ENCODE results near the gene MLXIP. TPM values are rescaled to one million over a fixed set of nuclear protein-coding genes. Genes with fewer than 3 reads are reported as not detected.
"Not testable (repeated sequence)": the region's sequence is repeated elsewhere in the genome, so short reads cannot be mapped to it uniquely, and the experiment has no call there.

Gene MLXIP
- total RNA-seq, 8 experiments from 2014 or later: 7.5 to 27.5 (median 15.2) TPM

GRCh38 chr12:122161682-122162081 is 83.1 kb downstream of the MLXIP start:
- H3K4me3 ChIP-seq: no peak overlapping the region
- no peak for ATAC-seq (replicated peaks in 6 of 8)
- peaks cover 0 to 4% of the 10 kb centered on the region in 2 donors for H3K4me1 ChIP-seq (replicated peaks in 1 of 2)
- H3K27ac ChIP-seq: no peak overlapping the region
- 36 to 100% (median 77%) methylated on average over 1 to 7 of the region's 8 CpGs; no CpG with 5 or more reads in 4 of the 10 experiments for WGBS, 10 experiments
- in situ Hi-C loops (cut with MboI; ENCODE audit: low pct_unique_long_range_greater_than_20kb in 2 of 9, low sequenced_read_pairs in 9 of 9, unreplicated experiment in 9 of 9): no loop called here

GRCh38 chr12:122162976-122163375 is 84.4 kb downstream of the MLXIP start:
- ATAC-seq (replicated peaks in 6 of 8): peak in 1 of 8 experiments; percentile 87
- 0 to 100% (median 78%) methylated on average over 1 to 3 of the region's 3 CpGs; no CpG with 5 or more reads in 1 of the 10 experiments for WGBS, 10 experiments
- no peak overlapping the region for H3K27ac ChIP-seq
- no peak overlapping the region for H3K4me3 ChIP-seq
- in situ Hi-C loops (cut with MboI; ENCODE audit: low pct_unique_long_range_greater_than_20kb in 2 of 9, low sequenced_read_pairs in 9 of 9, unreplicated experiment in 9 of 9): no loop called here
- H3K4me1 ChIP-seq (replicated peaks in 1 of 2): peaks cover 5 to 9% of the 10 kb centered on the region in 2 donors

DNA sequence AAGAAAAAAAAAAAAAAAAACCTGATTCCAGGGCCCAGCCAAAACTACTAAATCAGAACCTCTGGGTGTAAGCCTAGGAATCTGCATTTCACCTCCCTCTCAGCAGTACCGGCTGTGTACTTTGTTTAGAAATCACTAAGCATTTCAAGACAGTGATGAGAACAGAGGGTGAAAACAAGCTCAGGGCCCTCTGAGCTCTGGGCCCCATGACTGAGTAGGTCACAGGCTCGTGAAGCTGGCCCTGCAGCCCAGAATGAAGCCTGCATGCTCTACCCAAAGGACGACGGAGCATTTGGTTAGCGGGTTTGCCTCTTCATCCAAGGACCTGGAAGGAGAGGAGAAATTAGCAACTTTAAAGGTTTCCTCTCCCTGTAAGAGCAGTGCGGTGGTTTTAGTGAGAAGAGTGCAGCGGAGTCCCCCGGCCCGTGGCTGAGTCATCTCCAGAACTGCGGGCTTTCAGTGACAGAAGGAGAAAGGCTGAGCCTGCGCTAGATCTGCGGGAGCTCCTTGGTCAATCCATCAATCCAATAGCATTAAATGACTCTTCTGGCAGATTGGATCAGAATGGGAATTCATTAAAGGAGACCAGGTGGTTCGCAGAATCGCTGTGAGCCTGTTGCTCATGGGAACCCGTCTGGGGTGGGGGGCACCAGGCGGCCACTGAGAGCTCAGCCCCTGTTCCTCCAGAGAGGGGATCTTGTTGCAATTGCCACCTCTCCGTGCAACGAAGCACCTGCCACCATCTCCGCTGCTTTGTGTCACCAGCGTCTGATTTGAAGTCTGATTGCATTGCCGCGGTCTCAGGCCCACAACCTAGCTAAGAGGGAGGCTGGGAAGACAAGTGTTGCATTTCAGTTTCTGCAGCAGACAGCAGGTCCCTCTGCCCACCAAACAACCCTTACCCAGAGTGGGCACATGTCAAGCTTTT is 88.1 kb downstream of the MLXIP start:
- H3K27ac ChIP-seq: no peak overlapping the region
- in situ Hi-C loops (cut with MboI; ENCODE audit: low pct_unique_long_range_greater_than_20kb in 2 of 9, low sequenced_read_pairs in 9 of 9, unreplicated experiment in 9 of 9): no loop called here
- H3K4me3 ChIP-seq: no peak overlapping the region
- 50 to 100% (median 70%) methylated on average over 2 to 14 of the region's 22 CpGs; no CpG with 5 or more reads in 1 of the 10 experiments for WGBS, 10 experiments
- H3K4me1 ChIP-seq (replicated peaks in 1 of 2): peaks cover 5 to 9% of the 10 kb centered on the region in 2 donors
- ATAC-seq (replicated peaks in 6 of 8): peak in 5 of 8 experiments; percentile 97 to 98 (median 98)

- Histone ChIP-seq H3K4me3 (no peak overlapping the region), H3K4me1 (replicated peaks in 1 of 2) (peaks cover 5 to 9% of the 10 kb centered on the region in 2 donors), H3K27ac (no peak overlapping the region)
- 50 to 96% (median 88%) methylated on average over 2 to 10 of the region's 10 CpGs; no CpG with 5 or more reads in 1 of the 10 experiments for WGBS, 10 experiments
- in situ Hi-C loops (cut with MboI; ENCODE audit: low pct_unique_long_range_greater_than_20kb in 2 of 9, low sequenced_read_pairs in 9 of 9, unreplicated experiment in 9 of 9): no loop called here
- ATAC-seq (replicated peaks in 6 of 8): no peak
Observed at GRCh38 chr12:122167356-122167925, 88.9 kb downstream of the MLXIP start.

- WGBS, 10 experiments: 33 to 100% (median 74%) methylated on average over 1 to 3 of the region's 3 CpGs; no CpG with 5 or more reads in 3 of the 10 experiments
- H3K4me3 ChIP-seq: no peak overlapping the region
- no peak for ATAC-seq (replicated peaks in 6 of 8)
- peaks cover 5 to 9% of the 10 kb centered on the region in 2 donors for H3K4me1 ChIP-seq (replicated peaks in 1 of 2)
- in situ Hi-C loops (cut with MboI; ENCODE audit: low pct_unique_long_range_greater_than_20kb in 2 of 9, low sequenced_read_pairs in 9 of 9, unreplicated experiment in 9 of 9): no loop called here
- H3K27ac ChIP-seq: no peak overlapping the region
Observed at GRCh38 chr12:122168492-122168891, 89.9 kb downstream of the MLXIP start.

DNA sequence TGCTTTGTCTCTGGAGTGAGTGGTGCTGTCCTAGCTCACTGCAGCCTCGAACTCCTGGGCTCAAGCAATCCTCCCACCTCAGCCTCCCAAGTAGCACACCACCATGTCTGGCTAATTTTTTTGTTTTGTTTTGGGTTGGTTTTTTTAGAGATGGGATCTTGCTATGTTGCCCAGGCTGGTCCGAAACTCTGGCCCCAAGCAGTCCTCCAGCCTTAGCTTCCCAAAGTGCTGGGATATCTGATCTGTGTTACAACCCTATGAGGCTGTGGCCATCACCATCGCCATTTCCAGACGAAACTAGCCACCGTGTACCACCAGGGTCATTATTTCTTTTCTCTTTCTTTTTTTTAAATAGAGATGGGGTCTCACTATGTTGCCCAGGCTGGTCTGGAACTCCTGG is 92.8 kb downstream of the MLXIP start:
- Histone ChIP-seq H3K27ac (no peak overlapping the region), H3K4me1 (replicated peaks in 1 of 2) (peaks cover 5 to 8% of the 10 kb centered on the region in 2 donors), H3K4me3 (no peak overlapping the region)
- no peak for ATAC-seq (replicated peaks in 6 of 8)
- in situ Hi-C loops (cut with MboI; ENCODE audit: low pct_unique_long_range_greater_than_20kb in 2 of 9, low sequenced_read_pairs in 9 of 9, unreplicated experiment in 9 of 9): no loop called here
- WGBS, 10 experiments: 22 to 100% (median 91%) methylated on average over 1 to 4 of the region's 5 CpGs; no CpG with 5 or more reads in 2 of the 10 experiments

DNA sequence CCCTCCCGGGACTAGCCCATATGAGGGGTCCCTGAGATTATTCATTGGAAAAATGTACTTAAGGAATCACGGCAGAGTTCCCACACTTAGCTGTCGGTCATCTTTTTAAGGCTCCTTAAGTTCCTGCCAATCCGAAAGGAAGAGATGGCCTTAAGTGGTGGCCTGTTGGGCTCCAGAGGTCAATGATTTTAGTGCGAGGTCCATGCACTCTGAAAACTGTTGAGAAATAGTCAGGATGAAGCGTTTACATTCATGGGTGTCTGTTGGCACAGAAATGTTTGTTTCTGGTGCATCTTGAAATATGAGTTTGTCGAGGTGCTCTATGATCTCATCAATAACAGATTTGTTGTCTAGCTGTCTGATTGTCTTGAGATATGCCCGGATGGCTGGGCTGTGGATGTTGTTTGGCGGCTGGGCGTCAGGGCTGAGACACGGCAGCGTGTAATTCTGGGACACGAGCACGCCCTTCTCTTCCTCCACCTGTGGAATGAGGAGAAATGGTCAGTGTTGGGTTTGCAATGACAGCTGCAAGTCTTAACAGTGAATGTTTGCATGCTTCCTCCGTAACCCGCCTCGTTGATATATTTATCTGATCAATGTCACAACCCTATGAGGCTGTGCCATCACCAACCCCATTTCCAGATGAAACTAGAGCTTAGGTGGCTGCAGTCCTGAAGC is 93.8 kb downstream of the MLXIP start:
- no peak for ATAC-seq (replicated peaks in 6 of 8)
- H3K4me1 ChIP-seq (replicated peaks in 1 of 2): peaks cover 0 to under 1% of the 10 kb centered on the region in 2 donors
- in situ Hi-C loops (cut with MboI; ENCODE audit: low pct_unique_long_range_greater_than_20kb in 2 of 9, low sequenced_read_pairs in 9 of 9, unreplicated experiment in 9 of 9): no loop called here
- 40 to 88% (median 82%) methylated on average over 3 to 11 of the region's 17 CpGs; no CpG with 5 or more reads in 2 of the 10 experiments for WGBS, 10 experiments
- H3K27ac ChIP-seq: no peak overlapping the region
- H3K4me3 ChIP-seq: no peak overlapping the region

- in situ Hi-C loops (cut with MboI; ENCODE audit: low pct_unique_long_range_greater_than_20kb in 2 of 9, low sequenced_read_pairs in 9 of 9, unreplicated experiment in 9 of 9): no loop called here
- H3K4me1 ChIP-seq (replicated peaks in 1 of 2): no peaks in the 10 kb centered on the region
- H3K4me3 ChIP-seq: no peak within 1 kb of the TSS
- WGBS, 10 experiments: 40 to 100% (median 84%) methylated on average over 1 to 15 of the region's 17 CpGs; no CpG with 5 or more reads in 2 of the 10 experiments
- no peak for ATAC-seq (replicated peaks in 6 of 8)
- H3K27ac ChIP-seq: no peak within 1 kb of the TSS
Observed at GRCh38 chr12:122174155-122174845, 95.7 kb downstream of the MLXIP start, which contains the start of gene IL31. IL31 (minus strand) TSS chr12:122174221; CDS start chr12:122174172, 49 bp downstream.

DNA sequence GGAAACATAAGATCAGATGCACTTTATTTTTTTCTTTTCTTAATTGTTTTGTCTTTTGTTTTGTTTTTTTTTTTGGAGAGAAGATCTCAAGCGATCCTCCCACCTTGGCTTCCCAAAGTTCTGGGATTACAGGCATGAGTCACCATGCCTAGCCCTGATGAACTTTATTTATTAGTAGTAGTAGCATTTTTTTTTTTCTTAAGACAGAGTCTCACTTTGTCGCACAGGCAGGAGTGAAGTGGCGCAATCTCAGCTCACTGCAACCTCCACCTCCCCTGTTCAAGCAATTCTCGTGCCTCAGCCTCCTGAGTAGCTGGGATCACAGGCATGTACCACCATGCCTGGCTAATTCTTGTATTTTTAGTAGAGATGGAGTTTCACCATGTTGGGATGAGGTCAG is 97.9 kb downstream of the MLXIP start:
- ATAC-seq (replicated peaks in 6 of 8); H3K4me3 ChIP-seq; H3K4me1 ChIP-seq (replicated peaks in 1 of 2); in situ Hi-C loops (cut with MboI; ENCODE audit: low pct_unique_long_range_greater_than_20kb in 2 of 9, low sequenced_read_pairs in 9 of 9, unreplicated experiment in 9 of 9); H3K27ac ChIP-seq: not testable (repeated sequence)
- WGBS, 10 experiments: 20 to 100% (median 87%) methylated on average over 1 to 4 of the region's 4 CpGs

GRCh38 chr12:122182887-122183587 is 104.5 kb downstream of the MLXIP start, which contains the start of gene LRRC43:
LRRC43 (plus strand) TSS chr12:122183123; CDS start chr12:122183145, 22 bp downstream.
- peaks cover 0 to 3% of the 10 kb centered on the region in 2 donors for H3K4me1 ChIP-seq (replicated peaks in 1 of 2)
- H3K27ac ChIP-seq: no peak within 1 kb of the TSS
- peak; percentile 89 to 97 (median 95) for ATAC-seq (replicated peaks in 6 of 8)
- peak within 1 kb of the TSS; percentile 27 to 43 (median 36) for H3K4me3 ChIP-seq
- whole genome bisulfite sequencing, 10 experiments: 0 to 40% (median 20%) methylated on average over 1 to 13 of the region's 63 CpGs; no CpG with 5 or more reads in 5 of the 10 experiments
- in situ Hi-C loops (cut with MboI; ENCODE audit: low pct_unique_long_range_greater_than_20kb in 2 of 9, low sequenced_read_pairs in 9 of 9, unreplicated experiment in 9 of 9): no loop called here

DNA sequence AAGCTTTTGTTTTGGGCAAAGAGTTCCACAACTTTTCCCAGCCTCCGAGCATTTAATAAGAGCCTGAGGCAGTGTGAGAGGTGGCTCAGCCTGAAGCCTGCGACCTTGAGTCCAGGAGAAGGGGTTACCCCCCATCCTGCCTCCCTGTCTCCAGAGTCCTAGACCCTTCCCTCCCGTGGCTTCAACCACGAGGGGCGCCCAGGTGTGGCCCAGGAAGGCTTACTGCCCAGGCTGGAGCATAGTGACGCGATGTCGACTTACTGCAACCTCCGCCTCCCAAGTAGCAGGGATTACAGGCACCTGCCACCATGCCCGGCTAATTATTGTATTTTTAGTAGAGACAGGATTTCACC is 105.0 kb downstream of the MLXIP start:
- Histone ChIP-seq H3K27ac (no peak overlapping the region), H3K4me1 (replicated peaks in 1 of 2) (peaks cover 0 to 3% of the 10 kb centered on the region in 2 donors), H3K4me3 (peak overlapping the region in 4 of 5 donors; percentile 30 to 43 (median 37))
- in situ Hi-C loops (cut with MboI; ENCODE audit: low pct_unique_long_range_greater_than_20kb in 2 of 9, low sequenced_read_pairs in 9 of 9, unreplicated experiment in 9 of 9): no loop called here
- 40 to 100% (median 68%) methylated on average over 1 to 8 of the region's 10 CpGs; no CpG with 5 or more reads in 4 of the 10 experiments for WGBS, 10 experiments
- peak in 2 of 8 experiments; percentile 4 to 13 for ATAC-seq (replicated peaks in 6 of 8)

DNA sequence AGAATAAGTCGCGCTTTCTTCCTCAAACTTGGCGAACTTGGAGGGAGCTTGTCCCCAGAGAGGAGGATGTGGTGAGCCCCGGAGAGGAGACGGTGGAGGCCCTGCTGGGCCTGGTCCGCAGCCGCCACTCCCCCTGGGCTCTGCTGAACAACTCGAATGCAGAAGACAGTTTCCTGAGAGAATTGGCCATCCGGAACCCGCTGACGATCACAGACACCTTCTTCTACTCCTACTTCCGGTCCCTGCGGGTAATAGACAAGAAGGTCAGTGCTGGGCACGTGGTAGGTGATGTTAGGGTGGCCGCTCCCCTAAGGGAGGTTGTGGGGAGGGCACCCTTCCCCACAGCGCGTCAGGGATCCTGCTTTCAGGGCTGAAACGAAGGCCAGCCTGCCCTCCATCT is 106.0 kb downstream of the MLXIP start:
- WGBS, 10 experiments: 79 to 100% (median 90%) methylated on average over 1 to 7 of the region's 18 CpGs; no CpG with 5 or more reads in 1 of the 10 experiments
- Histone ChIP-seq H3K4me3 (no peak overlapping the region), H3K4me1 (replicated peaks in 1 of 2) (peaks cover 0 to 3% of the 10 kb centered on the region in 2 donors), H3K27ac (no peak overlapping the region)
- in situ Hi-C loops (cut with MboI; ENCODE audit: low pct_unique_long_range_greater_than_20kb in 2 of 9, low sequenced_read_pairs in 9 of 9, unreplicated experiment in 9 of 9): no loop called here
- ATAC-seq (replicated peaks in 6 of 8): no peak

Measured in motor neuron (in vitro differentiated cells).